COLO668 (cell line): ENCODE measurements around the gene ST3GAL6.

Experiments used
- DNase-seq: peaks from one replicate; lab custom pipeline; 2025; ENCODE audit not compliant: unreplicated experiment; lab: John Stamatoyannopoulos, UW

The ST3GAL6 gene

DNA sequence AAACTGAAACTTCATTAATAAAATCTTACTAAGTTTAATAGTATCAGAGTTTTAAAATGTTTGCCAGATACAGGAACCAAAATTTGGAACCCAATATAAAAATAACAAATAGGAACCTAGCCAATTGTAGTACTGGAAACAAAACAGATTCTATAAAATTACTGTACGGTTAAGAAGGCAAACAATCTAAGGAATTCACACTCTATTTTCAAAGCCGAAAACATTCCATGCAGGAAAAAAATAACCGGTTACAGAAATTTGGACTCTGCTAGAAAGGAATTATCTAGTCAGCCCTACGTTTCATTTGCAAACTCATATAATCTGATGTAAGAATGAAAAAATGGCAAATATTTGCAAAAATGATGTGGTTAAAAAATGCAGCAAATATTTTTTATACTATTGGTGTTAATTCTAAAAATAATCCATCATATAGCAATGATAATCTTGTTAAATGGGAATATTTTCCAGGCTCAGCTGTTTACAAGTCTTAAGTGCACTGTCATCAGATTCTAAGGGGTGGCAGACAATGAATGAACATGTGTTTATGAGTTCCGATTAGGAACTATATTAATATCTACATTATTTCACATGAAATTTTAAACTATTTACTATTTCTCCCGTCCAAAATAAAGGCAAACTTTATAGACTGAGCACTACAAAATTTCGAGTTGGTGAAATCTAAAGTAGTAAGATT, 80.3 kb downstream of the ST3GAL6 start:
- no peak for DNase-seq
